HTR-8/SVneo (cell line): Measurements from ENCODE around the gene LYPD6.

Experiments used
- DNase-seq: peaks from one replicate; pipeline ENCODE4 v3.0.0; 2011; ENCODE audit warnings: low spot score, mixed read lengths; ENCODE audit not compliant: insufficient read length
- FAIRE-seq: peaks from 2 replicates; lab custom pipeline; 2011; peaks lifted over from hg19 to GRCh38; lab: Jason Lieb, UNC

The LYPD6 gene

GRCh38 chr2:149394864-149395263 lies 64.5 kb downstream of the LYPD6 start:
- FAIRE-seq, result no peak
- no peak for DNase-seq

GRCh38 chr2:149399934-149400615 lies 69.7 kb downstream of the LYPD6 start:
- DNase-seq, result no peak
- no peak for FAIRE-seq

- FAIRE-seq (no peak), DNase-seq (no peak)
These were observed 70.6 kb downstream of the LYPD6 start for GRCh38 chr2:149400997-149401396.

GRCh38 chr2:149409506-149409905 lies 79.1 kb downstream of the LYPD6 start:
- DNase-seq (no peak), FAIRE-seq (no peak)

- DNase-seq (peak; percentile 38), FAIRE-seq (peak; percentile 33)
These were observed 80.5 kb downstream of the LYPD6 start for GRCh38 chr2:149410701-149411484.

- no peak for FAIRE-seq
- no peak for DNase-seq
These were observed 83.1 kb downstream of the LYPD6 start for GRCh38 chr2:149413487-149413886.

- no peak for FAIRE-seq
- no peak for DNase-seq
These were observed 84.7 kb downstream of the LYPD6 start for GRCh38 chr2:149415086-149415485.

GRCh38 chr2:149418065-149418464 lies 87.7 kb downstream of the LYPD6 start:
- DNase-seq (no peak), FAIRE-seq (no peak)

- no peak for DNase-seq
- peak; percentile 76 for FAIRE-seq
These were observed 89.9 kb downstream of the LYPD6 start for GRCh38 chr2:149420053-149420963.

GRCh38 chr2:149421791-149422190 lies 91.4 kb downstream of the LYPD6 start:
- DNase-seq, result no peak
- no peak for FAIRE-seq

- FAIRE-seq (peak; percentile 58), DNase-seq (no peak)
These were observed 92.1 kb downstream of the LYPD6 start for GRCh38 chr2:149422337-149422990.

GRCh38 chr2:149422991-149423338 lies 92.6 kb downstream of the LYPD6 start:
- no peak for DNase-seq
- no peak for FAIRE-seq

- FAIRE-seq (no peak), DNase-seq (no peak)
These were observed 93.2 kb downstream of the LYPD6 start for GRCh38 chr2:149423630-149424029.

- DNase-seq (no peak), FAIRE-seq (no peak)
These were observed 97.0 kb downstream of the LYPD6 start for GRCh38 chr2:149427387-149427786.

GRCh38 chr2:149428783-149429182 lies 98.4 kb downstream of the LYPD6 start:
- no peak for FAIRE-seq
- DNase-seq, result no peak

GRCh38 chr2:149430743-149431736 lies 100.7 kb downstream of the LYPD6 start:
- no peak for DNase-seq

GRCh38 chr2:149438330-149438960 lies 108.1 kb downstream of the LYPD6 start:
- FAIRE-seq (no peak), DNase-seq (no peak)

More at GRCh38 chr2:149430743-149431736, 100.7 kb downstream of the LYPD6 start:
- no peak for FAIRE-seq

GRCh38 chr2:149441255-149441654 lies 110.9 kb downstream of the LYPD6 start:
- no peak for DNase-seq
- FAIRE-seq, result no peak

- DNase-seq (no peak), FAIRE-seq (no peak)
These were observed 112.0 kb downstream of the LYPD6 start for GRCh38 chr2:149442346-149442745.
